ENCODE measurements around the gene EYS.
"Not testable (repeated sequence)": the region's sequence is repeated elsewhere in the genome, so short reads cannot be mapped to it uniquely, and the experiment has no call there.

Gene EYS

DNA sequence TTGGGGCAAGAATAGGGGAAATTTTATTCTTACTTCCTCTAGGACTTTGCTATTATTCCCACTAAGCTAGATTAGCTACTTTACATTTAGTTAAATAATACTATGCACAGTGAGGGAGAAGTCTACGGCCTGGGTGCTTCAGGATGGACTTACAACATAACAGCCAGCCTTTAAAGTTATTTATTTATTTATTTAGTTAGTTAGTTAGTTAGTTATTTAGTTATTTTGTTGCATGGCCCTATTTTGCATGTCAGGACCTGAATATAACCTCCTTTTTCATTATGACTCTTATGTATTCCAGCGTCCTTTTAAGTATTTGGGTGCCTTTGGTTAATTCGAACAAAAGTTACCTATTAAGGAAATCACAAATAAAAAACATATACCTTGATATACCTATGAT, 238.7 kb downstream of the EYS start:
- no peak for TF ChIP-seq POLR2A (IDR thresholded peaks at IDR 0.05; ENCODE audit: low read depth, low read length)
- FAIRE-seq (no peak), DNase-seq (ENCODE audit: insufficient read length, low spot score) (no peak)

DNA sequence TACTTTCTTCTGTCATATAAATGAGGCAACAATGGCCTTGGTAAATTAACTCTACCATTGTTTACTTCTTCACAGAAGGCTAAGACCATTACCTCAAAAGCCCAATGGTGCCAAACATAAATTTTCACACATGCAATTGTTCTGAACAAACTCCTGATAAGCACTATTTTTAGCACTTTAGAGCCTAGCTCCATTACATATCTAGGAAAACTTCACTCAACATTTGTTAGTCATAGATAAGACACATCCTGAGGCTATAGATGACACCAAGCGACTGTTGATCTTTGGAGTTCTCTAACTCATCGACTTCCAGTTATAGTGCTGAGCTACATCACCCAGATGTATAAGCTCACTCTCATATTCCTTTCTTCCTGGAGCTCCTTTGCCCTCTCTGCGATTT, 245.9 kb downstream of the EYS start:
- no peak for FAIRE-seq
- TF ChIP-seq POLR2A (IDR thresholded peaks at IDR 0.05; ENCODE audit: low read depth, low read length) = no peak
- no peak for DNase-seq (ENCODE audit: insufficient read length, low spot score)

DNA sequence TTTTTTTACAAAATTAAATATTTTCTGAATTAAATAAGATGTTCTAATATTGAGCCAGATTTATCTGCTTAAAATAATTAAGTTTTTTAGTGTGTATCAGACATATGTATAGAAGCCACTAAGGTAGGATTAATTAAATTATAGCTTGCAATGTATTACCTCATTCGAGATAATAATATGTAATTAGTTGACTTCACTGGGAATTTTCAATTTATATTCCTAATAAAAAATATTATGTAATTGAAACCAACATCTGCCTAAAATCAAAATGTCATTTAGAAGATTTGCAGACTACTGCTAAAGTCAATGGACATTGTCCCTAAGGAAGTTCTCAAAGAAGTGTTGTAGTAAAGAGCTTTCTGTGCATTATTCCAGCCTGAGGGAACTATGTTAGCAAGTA, 254.7 kb downstream of the EYS start:
- FAIRE-seq (no peak), DNase-seq (ENCODE audit: insufficient read length, low spot score) (no peak)
- no peak for TF ChIP-seq POLR2A (IDR thresholded peaks at IDR 0.05; ENCODE audit: low read depth, low read length)

DNA sequence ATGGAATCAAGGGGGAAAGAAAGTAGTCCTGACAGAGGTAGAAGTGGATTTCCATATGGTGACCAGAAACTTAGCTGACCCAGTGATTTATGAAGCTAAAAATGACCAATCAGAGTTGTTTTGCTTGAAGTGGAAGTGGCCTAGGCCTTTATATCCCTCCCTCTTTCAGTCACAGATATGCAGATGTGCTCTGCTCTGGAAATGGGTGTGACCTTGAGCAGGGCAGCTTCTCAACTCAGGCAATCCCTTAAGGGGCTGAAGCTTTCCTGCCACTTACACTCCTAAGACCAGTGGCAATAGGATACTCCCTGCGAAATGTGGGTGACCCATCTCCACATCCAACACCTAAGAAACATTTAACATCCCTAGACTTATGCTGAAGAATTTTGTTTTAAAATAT, 256.6 kb downstream of the EYS start:
- DNase-seq (ENCODE audit: insufficient read length, low spot score) (no peak), FAIRE-seq (no peak)
- no peak for TF ChIP-seq POLR2A (IDR thresholded peaks at IDR 0.05; ENCODE audit: low read depth, low read length)

DNA sequence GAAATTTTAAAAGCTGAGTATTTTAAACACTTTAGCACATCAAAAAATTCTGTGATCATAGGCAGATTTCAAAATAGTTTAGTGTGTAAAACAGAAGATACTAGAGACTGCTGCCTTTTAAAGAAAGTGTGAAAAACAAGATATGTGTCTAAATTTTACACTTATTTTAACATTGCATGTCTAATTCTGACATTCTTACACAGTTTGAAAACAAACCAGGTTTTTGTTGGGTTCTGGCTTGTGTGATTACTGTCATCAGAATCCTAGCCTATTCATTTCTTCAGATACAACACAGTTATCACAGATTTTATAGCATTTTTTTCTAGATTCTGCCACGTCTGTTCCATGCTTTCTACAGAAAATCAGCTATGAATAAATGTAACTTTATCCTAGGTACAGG, 257.1 kb downstream of the EYS start:
- DNase-seq (ENCODE audit: insufficient read length, low spot score) (no peak), FAIRE-seq (no peak)
- no peak for TF ChIP-seq POLR2A (IDR thresholded peaks at IDR 0.05; ENCODE audit: low read depth, low read length)

DNA sequence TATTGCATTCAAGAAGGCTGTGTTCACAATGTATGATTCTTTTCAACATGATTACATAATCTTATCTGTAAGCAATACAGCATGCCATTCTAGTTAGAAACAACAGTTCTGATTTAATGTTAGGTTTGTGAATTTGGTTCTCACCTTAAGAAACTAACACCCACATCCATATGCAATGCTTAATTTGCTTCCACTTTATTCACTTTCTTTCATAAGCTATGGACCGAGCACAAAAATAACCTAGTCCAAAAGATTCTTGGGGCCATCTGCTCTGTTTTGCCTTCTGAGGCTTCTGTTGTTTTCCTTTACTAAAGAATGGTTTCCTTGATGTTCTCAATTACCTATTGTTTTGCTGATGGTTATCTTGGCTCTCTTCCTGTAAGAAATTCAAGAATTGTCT, 258.2 kb downstream of the EYS start:
- FAIRE-seq = no peak
- no peak for DNase-seq (ENCODE audit: insufficient read length, low spot score)
- TF ChIP-seq POLR2A (IDR thresholded peaks at IDR 0.05; ENCODE audit: low read depth, low read length) = no peak

DNA sequence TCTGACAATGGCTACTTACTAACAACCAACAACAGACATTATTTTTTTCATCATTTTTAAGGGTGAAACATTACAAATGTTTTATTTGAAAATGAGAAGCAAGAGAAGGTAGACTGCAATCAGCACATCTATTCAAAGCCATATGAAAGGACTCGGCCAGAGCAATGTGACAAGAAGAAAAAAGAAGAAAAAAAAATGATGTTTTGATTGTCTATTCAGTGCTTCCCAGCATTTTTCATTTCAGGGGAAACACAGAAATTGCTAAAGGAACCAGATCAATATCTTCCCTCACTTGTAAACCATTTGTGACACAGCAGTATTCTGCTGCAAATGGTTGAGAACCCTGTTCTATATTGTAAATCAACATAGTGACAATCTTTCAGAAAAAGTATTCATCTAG, 270.7 kb downstream of the EYS start:
- no peak for FAIRE-seq
- no peak for DNase-seq (ENCODE audit: insufficient read length, low spot score)
- TF ChIP-seq POLR2A (IDR thresholded peaks at IDR 0.05; ENCODE audit: low read depth, low read length) = no peak

DNA sequence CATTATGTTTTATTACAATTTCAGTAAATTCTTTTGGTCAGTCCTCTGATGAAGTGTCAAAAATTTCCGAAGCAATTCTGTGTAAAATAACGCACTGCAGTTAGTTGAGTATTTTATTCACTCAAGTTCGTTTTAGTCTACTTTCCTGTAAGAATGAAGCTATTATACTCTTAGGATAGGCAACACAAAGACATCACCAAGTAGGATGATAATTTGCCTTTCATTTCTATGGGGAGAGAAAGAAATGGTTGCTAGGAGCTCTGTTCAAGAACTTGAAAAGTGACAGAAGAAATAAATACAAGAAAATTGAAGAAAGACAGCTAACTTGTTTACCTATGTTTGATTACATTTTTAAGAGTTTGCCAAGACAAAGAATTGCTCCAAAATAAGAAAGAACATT, 290.4 kb downstream of the EYS start:
- no peak for TF ChIP-seq POLR2A (IDR thresholded peaks at IDR 0.05; ENCODE audit: low read depth, low read length)
- FAIRE-seq (no peak), DNase-seq (ENCODE audit: insufficient read length, low spot score) (no peak)

DNA sequence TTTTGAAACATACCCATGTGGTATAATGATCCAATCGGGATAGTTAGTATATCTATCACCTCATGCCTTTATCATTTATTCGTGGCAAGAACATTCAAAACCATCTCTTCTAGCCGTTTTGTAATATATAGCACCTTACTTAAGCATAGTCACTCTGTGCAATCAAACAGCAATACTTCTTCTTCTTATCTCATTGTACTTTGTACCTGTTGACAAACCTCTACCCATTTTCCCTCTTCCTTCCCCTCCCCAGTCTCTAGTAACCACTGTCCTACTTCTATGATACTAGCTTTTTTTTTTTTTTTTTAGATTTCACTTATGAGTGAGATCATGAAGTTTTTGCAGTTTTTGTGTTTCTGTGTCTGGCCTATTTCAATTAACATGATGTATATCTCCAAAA, 296.7 kb downstream of the EYS start:
- DNase-seq (ENCODE audit: insufficient read length, low spot score) = no peak
- no peak for FAIRE-seq
- TF ChIP-seq POLR2A (IDR thresholded peaks at IDR 0.05; ENCODE audit: low read depth, low read length) = no peak

DNA sequence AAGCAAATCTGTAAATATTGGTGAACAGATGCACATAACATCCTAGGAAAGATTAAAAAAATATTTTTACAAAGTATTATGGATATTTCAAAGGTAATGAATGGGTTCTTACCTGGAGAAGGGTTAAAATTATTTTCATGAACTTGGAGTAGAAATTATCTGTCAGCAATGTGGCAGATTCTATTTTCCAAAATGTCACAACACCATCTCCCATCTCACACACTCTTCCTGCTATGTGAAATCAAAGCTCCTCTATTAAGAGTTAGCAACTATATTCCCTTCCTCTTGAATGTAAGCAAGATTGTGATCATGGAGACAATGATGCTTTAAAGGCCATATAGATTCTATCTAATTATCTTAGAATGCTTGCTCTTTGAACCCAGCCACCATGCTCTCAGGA, 304.5 kb downstream of the EYS start:
- no peak for TF ChIP-seq POLR2A (IDR thresholded peaks at IDR 0.05; ENCODE audit: low read depth, low read length)
- FAIRE-seq (no peak), DNase-seq (ENCODE audit: insufficient read length, low spot score) (no peak)

DNA sequence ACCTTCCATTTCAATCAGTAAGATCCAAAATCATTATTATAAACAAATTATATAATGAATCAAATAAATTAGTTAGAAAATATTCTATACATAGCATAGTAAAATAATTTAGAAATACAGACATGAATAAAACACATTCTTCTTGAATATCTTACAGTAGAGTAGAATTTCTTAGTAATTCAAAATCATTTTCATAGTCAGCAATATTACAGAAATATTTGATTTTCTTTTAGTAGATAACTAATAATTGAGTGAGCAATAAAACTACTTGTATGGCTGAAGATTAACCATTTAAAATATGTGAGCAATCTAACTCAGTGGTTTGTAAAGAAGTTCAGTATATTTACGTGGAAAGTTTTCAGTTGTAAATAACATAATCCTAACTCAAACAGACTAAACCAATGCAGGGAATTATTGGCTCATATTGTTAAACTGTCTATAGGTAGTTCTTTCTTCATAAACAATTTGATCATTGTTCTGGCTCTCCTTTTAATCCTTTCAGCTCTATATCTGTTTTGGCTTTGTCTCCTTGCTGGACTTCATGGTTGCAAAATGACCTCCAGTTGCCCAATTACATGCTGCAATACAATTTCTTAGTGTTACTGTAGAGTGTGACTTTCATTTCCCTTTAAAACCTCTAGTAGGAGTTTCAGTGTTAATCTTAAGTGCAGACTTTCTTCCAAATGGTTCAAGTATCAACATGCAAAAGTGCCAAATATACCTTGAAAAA, 307.5 kb downstream of the EYS start:
- DNase-seq (ENCODE audit: insufficient read length, low spot score) = no peak
- no peak for TF ChIP-seq POLR2A (IDR thresholded peaks at IDR 0.05; ENCODE audit: low read depth, low read length)

DNA sequence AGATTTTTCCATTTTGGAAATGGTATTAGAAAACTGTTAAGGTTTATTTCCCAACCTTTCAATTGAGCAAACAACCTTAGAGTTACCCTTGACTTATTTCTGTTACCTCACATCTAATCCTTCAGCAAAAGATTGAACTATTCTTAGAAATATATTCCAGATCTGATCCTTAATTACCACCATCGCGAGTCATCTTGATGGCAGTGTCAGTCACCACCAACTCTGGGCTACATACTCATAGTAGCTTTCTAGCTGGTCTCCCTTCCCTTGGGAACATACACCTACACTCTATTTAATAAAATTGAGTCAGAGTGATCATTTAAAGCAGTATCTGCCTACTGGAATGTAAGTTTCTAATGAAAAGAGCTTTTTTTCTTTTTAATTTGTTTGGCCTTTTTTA, 308.2 kb downstream of the EYS start:
- no peak for FAIRE-seq
- TF ChIP-seq POLR2A (IDR thresholded peaks at IDR 0.05; ENCODE audit: low read depth, low read length) = no peak
- DNase-seq (ENCODE audit: insufficient read length, low spot score) = no peak

More for the DNA sequence above, 307.5 kb downstream of the EYS start:
- no peak for FAIRE-seq

DNA sequence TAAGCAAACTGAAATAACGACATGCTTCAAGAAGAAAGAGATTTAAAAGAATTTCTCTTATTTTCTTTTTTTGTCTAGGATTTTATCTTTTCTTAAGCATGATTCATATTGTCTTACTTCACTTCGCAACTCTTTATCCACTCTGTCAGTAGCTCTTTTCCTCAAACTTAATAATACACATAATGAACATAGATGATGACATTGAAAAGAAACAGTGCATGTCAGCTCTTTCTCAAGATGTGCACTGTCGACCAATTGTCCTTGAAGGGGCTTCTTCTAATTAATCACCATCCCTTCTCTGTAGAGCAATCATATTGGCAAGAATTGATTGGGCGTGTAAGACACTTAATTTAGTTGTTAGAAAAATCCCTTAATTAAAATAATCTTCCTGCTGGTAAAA, 356.5 kb downstream of the EYS start:
- TF ChIP-seq POLR2A (IDR thresholded peaks at IDR 0.05; ENCODE audit: low read depth, low read length) = no peak
- no peak for DNase-seq (ENCODE audit: insufficient read length, low spot score)
- FAIRE-seq = no peak

DNA sequence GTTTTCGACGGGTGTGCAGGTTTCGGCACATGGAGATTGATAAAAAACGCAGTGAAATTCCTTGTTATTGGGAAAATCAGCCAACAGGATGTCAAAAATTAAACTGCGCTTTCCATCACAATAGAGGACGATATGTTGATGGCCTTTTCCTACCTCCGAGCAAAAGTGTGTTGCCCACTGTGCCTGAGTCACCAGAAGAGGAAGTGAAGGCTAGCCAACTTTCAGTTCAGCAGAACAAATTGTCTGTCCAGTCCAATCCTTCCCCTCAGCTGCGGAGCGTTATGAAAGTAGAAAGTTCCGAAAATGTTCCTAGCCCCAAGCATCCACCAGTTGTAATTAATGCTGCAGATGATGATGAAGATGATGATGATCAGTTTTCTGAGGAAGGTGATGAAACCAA, 404.4 kb downstream of the EYS start:
- not testable (repeated sequence) for FAIRE-seq; DNase-seq (ENCODE audit: insufficient read length, low spot score)

DNA sequence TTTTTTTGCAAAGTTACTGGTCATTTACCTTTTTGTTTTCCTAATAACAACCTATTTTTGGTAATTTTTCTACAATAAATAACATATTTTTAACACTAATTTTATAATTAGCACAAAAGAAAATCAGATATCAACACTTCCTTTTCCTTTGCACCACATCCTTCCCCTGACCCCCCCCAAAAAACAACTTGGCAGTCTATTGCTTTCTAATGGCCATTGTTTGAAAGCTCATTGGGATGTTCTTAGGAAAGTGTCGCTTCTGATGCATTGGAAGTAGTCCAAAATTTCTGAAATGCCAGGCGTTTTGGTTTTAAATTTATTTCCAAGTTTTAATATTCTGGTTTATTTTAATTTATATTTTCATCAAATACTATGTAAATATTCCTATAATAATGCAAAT, 407.8 kb downstream of the EYS start:
- DNase-seq (ENCODE audit: insufficient read length, low spot score) (no peak), FAIRE-seq (no peak)
- no peak for TF ChIP-seq POLR2A (IDR thresholded peaks at IDR 0.05; ENCODE audit: low read depth, low read length)

DNA sequence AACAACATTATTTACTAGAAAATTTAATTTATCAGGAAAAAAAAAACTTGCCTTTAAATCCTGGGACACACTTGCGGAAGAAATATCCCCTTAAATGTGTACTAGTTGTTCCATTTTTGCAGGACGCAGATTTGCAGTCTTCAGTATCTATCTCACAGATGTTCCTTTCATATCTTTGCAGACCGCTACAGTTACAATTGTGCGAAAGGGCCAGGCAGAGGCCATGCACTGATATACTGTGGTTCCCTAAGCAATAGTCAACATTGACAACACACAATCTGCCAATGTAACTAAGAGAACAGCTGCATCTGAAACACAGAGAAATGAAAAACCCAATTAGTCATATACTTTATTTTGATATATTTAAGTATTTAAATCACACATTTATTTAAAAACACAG, 411.2 kb downstream of the EYS start:
- no peak for FAIRE-seq
- DNase-seq (ENCODE audit: insufficient read length, low spot score) = no peak
- TF ChIP-seq POLR2A (IDR thresholded peaks at IDR 0.05; ENCODE audit: low read depth, low read length) = no peak
